ENCODE measurements around the gene KIAA1328. TPM values are rescaled to one million over a fixed set of nuclear protein-coding genes. Genes with fewer than 3 reads are reported as not detected.
"Not testable (repeated sequence)": the region's sequence is repeated elsewhere in the genome, so short reads cannot be mapped to it uniquely, and the experiment has no call there.

KIAA1328 gene
- total RNA-seq, 4 donors from 2014 or later: 21.2 to 26.6 (median 24.8) TPM

DNA sequence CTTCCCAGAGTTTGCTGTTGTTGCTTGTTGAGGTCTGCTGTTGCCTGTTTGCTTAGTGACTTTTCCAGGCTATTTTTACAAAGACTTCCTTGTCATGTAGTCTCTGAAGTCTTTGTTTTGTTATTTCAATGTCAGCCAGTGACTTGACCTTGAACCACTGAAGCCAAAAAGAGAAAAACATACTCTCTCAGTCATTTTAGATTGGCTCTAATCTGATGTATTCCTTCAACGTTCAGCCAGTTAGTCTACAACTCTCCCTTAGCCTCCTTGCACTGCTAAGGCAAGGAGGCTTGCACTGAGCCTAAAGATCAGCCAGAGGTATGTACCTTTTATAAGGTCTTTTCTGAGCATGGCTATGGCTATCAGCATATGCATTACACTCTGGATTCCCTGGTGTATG, 27.9 kb downstream of the KIAA1328 start:
- H3K4me1 ChIP-seq: peaks cover 6% of the 10 kb centered on the region in 2 donors
- intact Hi-C loops (cut with DNase I): no loop called here
- WGBS, 2 donors: 5 to 7% methylated on average over 1 of the region's 1 CpG
- H3K36me3 ChIP-seq: no peaks in the 10 kb centered on the region
- H3K9me3 ChIP-seq: no peaks in the 10 kb centered on the region
- TF ChIP-seq, protein P1, sequence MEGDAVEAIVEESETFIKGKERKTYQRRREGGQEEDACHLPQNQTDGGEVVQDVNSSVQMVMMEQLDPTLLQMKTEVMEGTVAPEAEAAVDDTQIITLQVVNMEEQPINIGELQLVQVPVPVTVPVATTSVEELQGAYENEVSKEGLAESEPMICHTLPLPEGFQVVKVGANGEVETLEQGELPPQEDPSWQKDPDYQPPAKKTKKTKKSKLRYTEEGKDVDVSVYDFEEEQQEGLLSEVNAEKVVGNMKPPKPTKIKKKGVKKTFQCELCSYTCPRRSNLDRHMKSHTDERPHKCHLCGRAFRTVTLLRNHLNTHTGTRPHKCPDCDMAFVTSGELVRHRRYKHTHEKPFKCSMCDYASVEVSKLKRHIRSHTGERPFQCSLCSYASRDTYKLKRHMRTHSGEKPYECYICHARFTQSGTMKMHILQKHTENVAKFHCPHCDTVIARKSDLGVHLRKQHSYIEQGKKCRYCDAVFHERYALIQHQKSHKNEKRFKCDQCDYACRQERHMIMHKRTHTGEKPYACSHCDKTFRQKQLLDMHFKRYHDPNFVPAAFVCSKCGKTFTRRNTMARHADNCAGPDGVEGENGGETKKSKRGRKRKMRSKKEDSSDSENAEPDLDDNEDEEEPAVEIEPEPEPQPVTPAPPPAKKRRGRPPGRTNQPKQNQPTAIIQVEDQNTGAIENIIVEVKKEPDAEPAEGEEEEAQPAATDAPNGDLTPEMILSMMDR (IDR thresholded peaks at IDR 0.05): no peak
- TF ChIP-seq POLR2A (IDR thresholded peaks at IDR 0.05): no peak
- no peak for DNase-seq
- no peak overlapping the region for H3K4me3 ChIP-seq (replicated peaks in 1 of 3)
- H3K27ac ChIP-seq: no peak overlapping the region
- H3K27me3 ChIP-seq: no peaks in the 10 kb centered on the region

DNA sequence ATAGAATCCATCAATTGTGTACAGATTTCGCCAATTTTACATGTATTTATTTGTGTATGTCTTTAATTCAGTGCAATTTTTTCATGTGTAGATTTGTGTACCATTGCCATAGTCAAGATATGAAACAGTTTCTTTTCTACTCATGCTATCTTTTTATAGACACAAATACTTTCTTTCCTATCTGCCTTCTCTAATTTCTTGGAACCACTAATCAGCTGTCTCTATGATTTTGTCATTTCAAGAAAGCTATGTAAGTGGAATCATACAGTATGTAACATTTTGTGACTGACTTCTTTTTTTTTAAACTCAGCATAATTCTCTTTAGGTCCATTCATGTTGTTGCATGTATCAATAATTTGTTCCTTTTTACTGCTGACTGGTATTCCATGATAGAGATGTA, 33.3 kb downstream of the KIAA1328 start:
- no peak overlapping the region for H3K4me3 ChIP-seq (replicated peaks in 1 of 3)
- no peak overlapping the region for H3K27ac ChIP-seq
- H3K27me3 ChIP-seq: no peaks in the 10 kb centered on the region
- TF ChIP-seq, protein P1 (IDR thresholded peaks at IDR 0.05): no peak
- no peak for TF ChIP-seq POLR2A (IDR thresholded peaks at IDR 0.05)
- H3K9me3 ChIP-seq: no peaks in the 10 kb centered on the region
- WGBS, 2 donors: 90 to 98% methylated on average over 1 of the region's 1 CpG
- no peaks in the 10 kb centered on the region for H3K4me1 ChIP-seq
- DNase-seq: no peak
- intact Hi-C loops (cut with DNase I): no loop called here
- no peaks in the 10 kb centered on the region for H3K36me3 ChIP-seq

DNA sequence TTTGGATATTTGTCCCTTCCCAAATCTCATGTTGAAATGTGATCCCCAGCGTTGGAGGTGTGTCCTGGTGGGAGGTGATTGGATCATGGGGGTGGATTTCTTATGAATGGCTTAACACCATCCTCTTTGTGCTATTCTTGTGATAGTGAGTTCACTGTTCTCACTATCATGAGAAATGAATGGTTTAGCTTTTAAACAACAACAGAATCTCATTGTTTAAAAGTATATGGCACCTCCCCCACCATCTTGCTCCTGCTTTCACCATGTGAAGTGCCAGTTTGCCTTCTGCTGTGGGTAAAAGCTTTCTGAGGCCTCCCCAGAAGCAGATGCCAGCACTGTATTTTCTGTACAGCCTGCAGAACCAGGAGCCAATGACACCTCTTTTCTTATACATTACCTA, 38.1 kb downstream of the KIAA1328 start:
- TF ChIP-seq, protein P1 (IDR thresholded peaks at IDR 0.05): no peak
- no peak for TF ChIP-seq POLR2A (IDR thresholded peaks at IDR 0.05)
- intact Hi-C loops (cut with DNase I): no loop called here

DNA sequence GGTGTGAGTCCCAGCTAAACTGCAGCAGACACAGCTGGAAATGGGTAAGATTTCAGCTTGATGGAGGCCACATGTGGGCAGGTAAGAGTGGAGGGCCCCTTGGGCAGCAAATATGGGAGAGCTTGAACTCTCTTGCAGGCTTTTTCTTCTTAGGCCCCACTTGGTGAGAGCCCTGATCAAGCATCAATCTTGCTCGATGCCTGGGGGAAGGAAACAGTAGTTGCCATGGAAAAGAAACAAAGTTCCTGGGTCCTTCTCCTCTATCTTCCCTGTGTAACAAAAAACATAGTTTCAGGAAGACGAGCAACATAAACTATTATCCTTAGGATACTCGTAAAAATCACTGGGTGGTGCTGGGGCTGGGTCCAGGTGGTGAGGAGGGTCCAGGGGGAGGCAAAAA, 42.9 kb downstream of the KIAA1328 start:
- Histone ChIP-seq H3K27me3 (no peaks in the 10 kb centered on the region), H3K27ac (no peak overlapping the region), H3K9me3 (no peaks in the 10 kb centered on the region), H3K4me1 (peaks cover 2 to 3% of the 10 kb centered on the region in 2 donors), H3K4me3 (replicated peaks in 1 of 3) (no peak overlapping the region), H3K36me3 (no peaks in the 10 kb centered on the region)
- no peak for TF ChIP-seq POLR2A (IDR thresholded peaks at IDR 0.05)
- TF ChIP-seq, protein P1 (IDR thresholded peaks at IDR 0.05): no peak
- no peak for DNase-seq
- WGBS, 2 donors: 51 to 85% methylated on average over 3 of the region's 3 CpGs
- intact Hi-C loops (cut with DNase I): no loop called here

More for the DNA sequence above, 38.1 kb downstream of the KIAA1328 start:
- H3K27ac ChIP-seq: no peak overlapping the region
- no peak overlapping the region for H3K4me3 ChIP-seq (replicated peaks in 1 of 3)
- DNase-seq: no peak
- WGBS, 2 donors: 93 to 100% methylated on average over 1 of the region's 1 CpG
- no peaks in the 10 kb centered on the region for H3K36me3 ChIP-seq
- H3K4me1 ChIP-seq: no peaks in the 10 kb centered on the region
- H3K27me3 ChIP-seq: no peaks in the 10 kb centered on the region
- H3K9me3 ChIP-seq: no peaks in the 10 kb centered on the region

DNA sequence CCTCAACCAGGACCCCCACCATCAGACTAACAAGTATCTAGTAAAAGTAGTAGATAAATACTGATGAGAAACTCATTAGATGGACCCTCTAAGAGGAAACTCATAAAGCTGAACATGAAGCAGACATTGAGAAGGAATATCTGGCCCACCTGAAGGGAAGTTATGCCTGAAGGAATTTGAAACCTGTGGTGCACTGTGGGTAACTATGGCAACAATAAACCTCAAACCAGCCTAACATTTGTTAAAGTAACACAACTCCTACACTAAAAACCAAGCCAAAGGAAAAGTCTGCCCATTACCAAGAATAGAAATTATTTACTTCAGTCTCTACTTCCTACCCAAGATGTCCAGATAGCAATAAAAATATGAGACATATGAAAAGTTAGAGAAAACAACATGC, 43.4 kb downstream of the KIAA1328 start:
- Histone ChIP-seq H3K27ac (no peak overlapping the region), H3K9me3 (no peaks in the 10 kb centered on the region), H3K36me3 (no peaks in the 10 kb centered on the region), H3K4me1 (peaks cover 2 to 3% of the 10 kb centered on the region in 2 donors), H3K4me3 (replicated peaks in 1 of 3) (no peak overlapping the region), H3K27me3 (no peaks in the 10 kb centered on the region)
- intact Hi-C loops (cut with DNase I): no loop called here
- TF ChIP-seq, protein P1 (IDR thresholded peaks at IDR 0.05): no peak
- TF ChIP-seq POLR2A (IDR thresholded peaks at IDR 0.05): no peak
- no peak for DNase-seq

DNA sequence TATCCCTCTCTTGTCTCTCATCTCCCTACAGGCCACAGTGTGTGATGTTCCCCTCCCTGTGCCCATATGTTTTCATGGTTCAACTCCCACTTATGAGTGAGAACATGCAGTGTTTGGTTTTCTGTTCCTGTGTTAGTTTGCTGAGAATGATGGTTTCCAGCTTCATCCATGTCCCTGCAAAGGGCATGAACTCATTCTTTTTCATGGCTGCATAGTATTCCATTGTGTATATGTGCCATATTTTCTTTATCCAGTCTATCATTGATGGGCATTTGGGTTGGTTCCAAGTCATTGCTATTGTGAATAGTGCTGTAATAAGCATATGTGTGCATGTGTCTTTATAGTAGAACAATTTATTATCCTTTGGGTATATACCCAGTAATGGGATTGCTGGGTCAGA, 44.9 kb downstream of the KIAA1328 start:
- H3K36me3 ChIP-seq; H3K27ac ChIP-seq; intact Hi-C loops (cut with DNase I); H3K27me3 ChIP-seq; H3K9me3 ChIP-seq; H3K4me3 ChIP-seq (replicated peaks in 1 of 3); H3K4me1 ChIP-seq; DNase-seq: not testable (repeated sequence)

DNA sequence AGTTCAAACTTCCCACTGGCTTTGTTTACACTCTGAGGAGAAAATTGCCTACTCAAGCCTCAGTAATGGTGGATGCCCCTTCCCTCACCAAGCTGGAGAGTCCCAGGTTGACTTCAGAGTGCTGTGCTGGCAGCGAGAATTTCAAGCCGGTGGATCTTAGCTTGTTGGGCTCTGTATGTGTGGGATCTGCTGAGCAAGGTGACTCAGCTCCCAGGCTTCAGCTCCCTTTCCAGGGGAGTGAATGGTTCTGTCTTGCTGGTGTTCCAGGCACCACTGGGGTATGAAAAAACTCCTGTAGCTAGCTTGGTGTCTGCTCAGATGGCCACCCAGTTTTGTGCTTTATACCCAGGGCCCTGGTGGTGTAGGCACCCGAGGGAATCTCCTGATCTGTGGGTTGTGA, 50.9 kb downstream of the KIAA1328 start:
- H3K27me3 ChIP-seq; DNase-seq; H3K36me3 ChIP-seq; H3K27ac ChIP-seq; H3K9me3 ChIP-seq; intact Hi-C loops (cut with DNase I); H3K4me1 ChIP-seq; H3K4me3 ChIP-seq (replicated peaks in 1 of 3): not testable (repeated sequence)
- WGBS, 2 donors: 89 to 100% methylated on average over 1 of the region's 3 CpGs
